GDM1 (cell line): ENCODE data around the gene NSD2.
"Not testable (repeated sequence)": the region's sequence is repeated elsewhere in the genome, so short reads cannot be mapped to it uniquely, and the experiment has no call there.

ENCODE experiments used
- DNase-seq: peaks from one replicate; lab custom pipeline; 2025; lab: John Stamatoyannopoulos, UW

Gene NSD2

DNA sequence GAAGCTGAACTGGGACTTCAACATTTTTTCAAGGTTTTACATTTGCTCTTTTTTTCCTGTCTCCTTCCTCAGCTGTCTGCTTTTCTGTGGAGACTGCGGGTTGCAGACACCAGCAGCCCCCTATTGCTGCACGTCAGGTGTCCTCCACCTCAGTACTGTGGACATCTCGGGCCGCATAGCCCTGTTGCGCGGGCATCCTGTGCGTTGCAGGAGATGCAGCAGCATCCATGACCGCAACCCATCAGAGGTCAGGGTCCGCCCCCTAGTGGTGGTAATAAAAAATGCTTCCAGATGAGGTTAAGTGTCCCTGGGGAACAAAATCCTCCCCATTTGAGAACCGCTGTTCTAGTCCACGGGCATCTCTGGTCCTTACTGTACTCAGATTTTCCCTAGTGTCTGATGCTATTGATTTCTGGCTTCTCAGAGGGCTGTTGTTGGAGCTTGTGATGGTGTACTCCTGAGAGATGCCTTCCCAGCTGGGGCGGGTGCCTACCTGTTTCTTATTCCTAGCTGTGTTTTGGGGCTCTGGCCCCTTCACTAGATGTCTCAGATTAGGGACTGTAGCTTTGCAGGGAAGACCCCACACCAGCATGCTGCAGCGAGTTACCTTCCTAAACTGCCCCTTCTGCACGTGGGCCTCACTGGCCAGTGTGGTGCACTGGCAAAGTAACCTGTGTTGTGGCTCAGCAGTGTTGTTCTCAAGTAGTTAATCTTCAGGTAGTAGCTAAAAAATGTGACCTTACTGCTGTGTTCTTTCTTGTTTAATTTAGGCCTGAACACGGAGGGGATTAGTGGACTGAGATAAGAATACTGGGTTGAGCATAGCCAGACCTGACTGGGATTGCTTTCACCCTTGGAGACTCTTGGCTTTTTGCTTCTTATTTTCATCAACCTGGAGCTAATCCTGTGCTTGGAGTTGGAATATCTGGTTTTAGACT is 28.2 kb downstream of the NSD2 start:
- DNase-seq = peak; percentile 30

- no peak for DNase-seq
Observed at GRCh38 chr4:1900087-1900433, 28.9 kb downstream of the NSD2 start.

DNA sequence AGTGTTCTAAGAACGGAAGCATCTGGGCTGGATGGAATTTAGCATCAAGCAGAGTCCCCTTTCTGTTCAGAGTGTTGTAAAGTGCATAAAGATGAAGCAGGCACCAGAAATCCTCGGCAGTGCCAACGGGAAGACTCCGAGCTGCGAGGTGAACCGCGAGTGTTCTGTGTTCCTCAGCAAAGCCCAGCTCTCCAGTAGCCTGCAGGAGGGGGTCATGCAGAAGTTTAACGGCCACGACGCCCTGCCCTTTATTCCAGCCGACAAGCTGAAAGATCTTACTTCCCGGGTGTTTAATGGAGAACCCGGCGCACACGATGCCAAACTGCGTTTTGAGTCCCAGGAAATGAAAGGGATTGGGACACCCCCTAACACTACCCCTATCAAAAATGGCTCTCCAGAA is 29.4 kb downstream of the NSD2 start:
- no peak for DNase-seq

GRCh38 chr4:1901127-1901526 is 29.9 kb downstream of the NSD2 start:
- no peak for DNase-seq

DNA sequence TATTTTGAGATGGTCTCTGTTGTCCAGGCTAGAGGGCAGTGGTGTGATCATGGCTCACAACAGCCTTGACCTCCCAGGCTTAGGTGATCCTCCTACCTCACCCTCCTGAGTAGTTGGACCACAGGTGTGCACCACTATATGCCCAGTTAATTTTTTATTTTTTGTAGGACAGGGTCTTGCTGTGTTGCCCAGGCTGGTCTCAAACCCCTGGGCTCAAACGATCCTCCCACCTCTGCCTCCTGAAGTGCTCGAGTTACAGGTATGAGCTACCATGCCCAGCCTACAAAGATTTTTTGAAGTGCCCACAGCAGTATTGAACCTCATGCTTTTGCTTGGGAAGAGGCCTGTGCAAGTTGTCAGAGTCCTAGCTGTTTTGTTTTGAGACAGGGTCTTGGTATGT is 31.1 kb downstream of the NSD2 start:
- DNase-seq = no peak

GRCh38 chr4:1903035-1903434 is 31.8 kb downstream of the NSD2 start:
- no peak for DNase-seq

DNA sequence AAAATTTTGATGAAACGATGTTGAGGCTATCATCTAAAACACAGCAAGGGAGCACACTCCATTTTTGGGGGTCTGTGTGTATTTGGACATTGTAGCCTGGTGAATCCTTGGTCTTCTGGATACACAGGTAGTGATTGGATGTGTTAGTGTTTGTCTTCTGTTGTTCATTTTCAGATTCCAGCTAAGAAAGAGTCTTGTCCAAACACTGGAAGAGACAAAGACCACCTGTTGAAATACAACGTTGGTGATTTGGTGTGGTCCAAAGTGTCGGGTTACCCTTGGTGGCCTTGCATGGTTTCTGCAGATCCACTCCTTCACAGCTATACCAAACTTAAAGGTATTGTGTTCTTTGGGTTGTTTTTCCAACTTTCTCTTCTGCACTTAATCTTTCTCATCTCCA is 32.8 kb downstream of the NSD2 start:
- DNase-seq = no peak

DNA sequence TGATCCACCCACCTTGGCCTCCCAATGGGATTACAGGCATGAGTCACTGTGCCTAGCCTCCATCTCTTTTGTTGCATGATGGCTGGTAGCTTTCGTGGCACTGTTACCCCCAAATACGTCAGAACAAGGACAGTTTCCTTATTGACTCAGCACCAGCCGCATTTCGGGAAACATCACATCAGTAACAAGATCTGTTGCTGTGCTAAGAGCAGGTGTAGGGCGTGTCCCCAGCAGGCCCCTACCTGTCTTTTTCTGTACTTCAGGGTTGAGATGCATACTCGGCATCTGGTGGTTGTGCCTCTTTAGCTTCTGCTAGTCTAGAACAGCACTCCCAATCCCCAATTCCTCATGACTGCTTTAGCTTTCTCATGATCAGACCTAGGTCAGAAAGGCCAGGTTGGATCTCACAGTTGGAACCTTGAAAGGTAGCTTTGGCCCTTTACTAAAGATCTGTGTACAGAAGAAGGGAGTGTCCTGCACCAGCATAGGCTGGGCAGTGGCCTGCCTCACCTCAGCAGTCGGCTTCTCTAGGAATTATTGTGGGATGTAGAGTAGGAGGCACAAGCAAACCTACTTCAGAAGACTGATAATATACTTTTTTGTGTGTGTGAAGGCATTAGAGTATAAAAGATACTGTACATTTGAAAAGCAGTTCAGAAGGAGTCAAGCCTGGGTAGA is 36.8 kb downstream of the NSD2 start:
- DNase-seq = no peak

DNA sequence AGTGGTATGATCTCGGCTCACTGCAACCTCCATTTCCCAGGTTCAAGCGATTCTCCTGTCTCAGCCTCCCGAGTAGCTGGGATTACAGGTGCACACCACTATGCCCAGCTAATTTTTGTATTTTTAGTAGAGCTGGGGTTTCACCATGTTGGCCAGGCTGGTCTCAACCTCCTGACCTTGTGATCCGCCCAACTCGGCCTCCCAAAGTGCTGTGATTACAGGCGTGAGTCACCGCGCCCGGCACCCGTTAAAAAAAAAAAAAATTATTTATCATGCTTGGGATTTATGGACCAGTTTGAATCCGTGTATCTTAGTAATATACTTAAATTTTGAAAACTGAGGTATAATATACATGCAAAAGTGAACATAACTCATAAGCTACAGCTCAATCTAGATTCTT is 38.5 kb downstream of the NSD2 start:
- not testable (repeated sequence) for DNase-seq

DNA sequence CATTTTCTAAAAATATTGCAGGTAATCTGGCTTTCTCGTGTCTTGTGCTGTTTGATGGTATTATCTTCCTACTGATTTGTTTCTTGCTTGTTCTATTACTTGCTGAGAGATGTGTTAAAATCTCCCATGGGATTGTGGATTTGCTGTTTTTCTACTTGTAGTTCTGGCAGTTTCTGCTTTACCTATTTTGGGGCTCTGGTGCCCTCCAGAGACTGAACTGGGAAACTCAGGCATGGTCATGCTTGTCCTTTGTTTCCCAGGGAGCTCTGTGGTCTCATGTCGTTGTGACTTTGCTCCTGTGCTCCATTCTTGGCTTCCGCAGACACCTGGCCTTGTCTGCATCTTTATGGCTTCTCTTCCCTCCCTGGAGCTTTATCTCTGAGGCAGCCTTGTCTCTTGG is 39.5 kb downstream of the NSD2 start:
- no peak for DNase-seq

GRCh38 chr4:1911316-1911715 is 40.1 kb downstream of the NSD2 start:
- DNase-seq = not testable (repeated sequence)

DNA sequence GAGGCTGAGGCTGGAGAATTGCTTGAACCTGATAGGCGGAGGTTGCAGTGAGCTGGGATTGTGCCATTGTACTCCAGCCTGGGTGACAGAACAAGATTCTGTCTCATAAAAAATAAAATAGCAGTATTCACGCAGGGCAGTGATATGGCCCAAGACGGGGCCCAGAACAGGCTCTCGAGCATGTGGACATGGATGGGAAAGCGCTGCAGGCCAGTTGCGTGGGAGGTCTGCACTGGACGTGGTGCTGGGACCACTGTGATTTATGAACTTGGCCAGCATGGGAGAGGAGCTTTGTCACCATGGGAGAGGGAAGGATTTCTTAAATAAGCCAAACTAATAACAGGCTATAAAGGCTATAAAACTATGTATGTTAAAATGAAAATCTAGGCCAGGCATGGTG is 51.6 kb downstream of the NSD2 start:
- no peak for DNase-seq

GRCh38 chr4:1927675-1928074 is 56.5 kb downstream of the NSD2 start:
- DNase-seq = no peak

- DNase-seq = no peak
Observed at GRCh38 chr4:1928356-1929239, 57.4 kb downstream of the NSD2 start.

DNA sequence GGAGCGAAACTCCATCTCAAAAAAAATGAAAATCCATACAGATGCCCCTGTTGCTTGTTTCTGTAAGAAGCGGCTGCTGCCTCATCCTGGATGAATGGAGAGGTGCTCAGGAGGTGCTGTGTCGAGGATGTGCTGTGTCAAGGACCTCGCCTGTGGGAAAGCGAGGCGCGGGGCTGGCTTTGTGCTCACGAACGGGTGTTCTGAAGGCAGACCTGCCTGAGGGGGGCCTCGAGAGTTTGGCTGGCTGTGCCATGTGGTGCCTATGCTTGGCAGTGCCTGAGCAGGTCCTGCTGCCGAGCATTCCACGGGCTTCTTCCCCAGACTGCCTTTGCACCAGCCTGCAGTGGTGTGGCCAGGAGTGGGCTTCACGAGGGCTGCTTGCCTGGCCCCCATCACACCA is 61.5 kb downstream of the NSD2 start:
- no peak for DNase-seq

DNA sequence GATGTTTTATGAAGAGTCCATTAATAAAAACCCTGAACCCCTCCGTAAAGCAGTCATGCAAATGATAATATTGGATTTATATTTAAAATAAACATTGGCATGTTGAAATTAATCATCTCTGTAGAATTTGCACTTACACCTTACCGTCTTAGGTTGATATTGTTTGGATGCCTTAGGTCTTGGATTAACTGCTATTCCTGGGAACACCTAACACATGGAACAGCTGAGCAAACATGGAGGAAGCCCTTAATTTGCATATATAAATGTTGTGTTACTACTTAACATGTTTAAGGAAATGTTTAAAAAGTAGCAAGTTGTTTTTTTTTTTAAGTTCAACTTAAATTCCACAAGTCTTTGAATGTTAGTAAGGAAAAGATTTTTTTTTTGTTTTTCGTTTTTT is 62.5 kb downstream of the NSD2 start:
- no peak for DNase-seq

DNA sequence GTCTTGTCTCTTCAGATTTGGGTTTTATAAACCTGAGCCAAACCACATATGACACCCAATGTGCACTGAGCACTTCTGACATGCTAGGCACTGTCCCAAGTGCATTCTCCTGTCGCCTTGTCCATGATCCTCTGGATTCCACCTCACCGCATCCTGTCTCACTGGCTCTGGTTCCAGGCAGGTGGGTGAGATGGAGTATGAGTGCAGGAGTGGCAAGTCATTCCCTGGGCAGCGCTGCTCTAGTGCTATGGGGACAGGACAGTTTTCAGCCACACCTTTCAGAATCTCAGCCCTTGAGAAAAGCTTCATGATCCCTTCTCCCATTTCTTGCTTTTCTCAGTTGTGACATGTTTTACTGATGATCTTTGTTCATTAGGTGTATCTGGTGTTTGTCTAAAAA is 66.4 kb downstream of the NSD2 start:
- DNase-seq = no peak

DNA sequence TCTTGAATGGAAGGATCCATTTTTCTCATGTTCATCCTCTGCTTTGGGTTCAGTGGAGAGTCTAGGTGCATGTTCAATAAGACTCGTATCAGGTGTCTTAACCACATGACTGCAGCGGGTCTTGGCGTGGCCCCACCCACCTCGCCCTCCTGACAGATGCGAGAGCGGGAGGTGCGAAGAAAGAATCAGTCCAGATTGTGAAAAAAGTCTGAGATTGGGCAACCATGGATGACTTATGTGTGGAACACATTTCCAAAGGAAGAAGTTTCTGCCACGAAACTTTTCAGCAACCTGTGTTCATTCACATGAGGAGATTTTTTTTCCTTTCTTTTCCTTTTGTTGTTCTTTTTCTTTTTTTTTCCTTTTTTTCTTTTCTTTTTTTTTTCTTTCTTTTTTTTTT is 66.8 kb downstream of the NSD2 start:
- no peak for DNase-seq

DNA sequence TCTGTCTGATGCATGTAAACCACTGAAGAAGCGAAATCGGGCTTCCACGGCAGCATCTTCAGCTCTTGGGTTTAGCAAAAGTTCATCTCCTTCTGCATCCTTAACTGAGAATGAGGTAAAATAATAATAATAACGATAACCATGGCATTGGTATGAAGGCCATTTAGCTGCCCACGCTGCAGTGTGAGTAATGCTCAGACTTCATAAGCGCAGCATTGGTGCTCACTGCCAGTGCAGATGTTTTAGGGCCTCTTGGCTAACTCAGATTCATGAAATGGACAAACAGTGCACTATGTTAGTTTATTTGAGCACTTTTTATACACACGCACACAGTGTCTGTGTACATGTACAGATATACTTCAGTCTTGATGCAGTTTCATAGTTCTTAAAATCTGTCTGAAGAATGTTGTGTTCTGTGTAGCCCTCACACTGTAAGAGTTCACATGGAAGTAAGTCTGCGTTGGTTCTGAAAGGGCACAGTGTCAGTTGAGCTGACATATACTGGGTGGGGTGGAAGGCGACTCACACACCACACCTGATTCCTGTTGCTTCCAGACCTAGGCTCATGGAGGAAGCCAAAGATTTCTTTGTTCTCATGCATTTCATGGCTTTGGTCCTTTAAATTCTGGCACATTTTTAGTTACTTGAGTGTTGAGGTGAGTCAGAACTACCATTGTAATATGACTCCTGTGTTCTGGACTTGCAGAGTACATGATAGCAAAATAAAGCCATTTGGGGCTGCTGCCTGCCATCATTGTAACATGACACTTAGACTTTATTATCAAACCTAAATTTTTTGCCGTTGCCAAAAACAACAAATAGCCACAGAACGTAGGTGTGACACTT is 68.7 kb downstream of the NSD2 start:
- no peak for DNase-seq

- no peak for DNase-seq
Observed at GRCh38 chr4:1940566-1940965, 69.4 kb downstream of the NSD2 start.

- DNase-seq = no peak
Observed at GRCh38 chr4:1943928-1944327, 72.7 kb downstream of the NSD2 start.
